B cell (primary cell): ENCODE results near the gene BTK. TPM values are rescaled to one million over a fixed set of nuclear protein-coding genes. Genes with fewer than 3 reads are reported as not detected.

ENCODE experiments used
- ATAC-seq: fragments of 200-7000 bp; cut with Tn5 transposase; one replicate; pipeline ENCODE4 v1.10.0; 2021; ENCODE audit warnings: low read depth, mild to moderate bottlenecking, moderate number of reproducible peaks, moderate library complexity
- CTCF ChIA-PET: fragments of 350-600 bp; sonication (Branson Sonifier 250); formaldehyde crosslinking; loops from one replicate; lab custom pipeline; 2021; ENCODE audit warnings: antibody characterized with exemption, inconsistent platforms; lab: Charles Lee
- POLR2A ChIA-PET: fragments of 350-600 bp; sonication (Branson Sonifier 250); formaldehyde crosslinking; loops from one replicate; lab custom pipeline; 2021; ENCODE audit warnings: antibody characterized with exemption; lab: Charles Lee
- DNase-seq: peaks from one replicate; pipeline ENCODE4 v3.0.0; 2013
- H2AFZ ChIP-seq: 2 replicates; pipeline ENCODE4 v1.6.1; 2012; ENCODE audit warnings: mild to moderate bottlenecking, low read depth, low read length; ENCODE audit not compliant: insufficient read depth, poor library complexity, severe bottlenecking
- H3K27ac ChIP-seq, 2 donors: 1 replicate in 1 of 2; 2 replicates in 1 of 2; pipeline ENCODE4 v1.5.1; 2012 to 2013; ENCODE audit warnings: low read length in 2 of 2, mild to moderate bottlenecking in 2 of 2, moderate library complexity in 1 of 2
- H3K27me3 ChIP-seq, 4 experiments: fragments of 200-600 bp in 1 of 4; sonication (generic) in 1 of 4; replicated peaks in 1 of 4; 1 replicate in 2 of 4; 2 replicates in 2 of 4; pipeline versions ENCODE4 v1.6.1 to v1.7.0; 2013 to 2016; ENCODE audit warnings: low read length in 3 of 4, mild to moderate bottlenecking in 2 of 4, mixed read lengths in 1 of 4, moderate library complexity in 1 of 4; ENCODE audit not compliant: insufficient read depth in 4 of 4, control insufficient read depth in 3 of 4; ENCODE audit errors: control extremely low read depth in 1 of 4
- H3K36me3 ChIP-seq, 2 experiments: replicated peaks in 1 of 2; 1 replicate in 1 of 2; 2 replicates in 1 of 2; pipeline versions ENCODE4 v1.6.1 to v1.7.1; 2013; ENCODE audit warnings: low read length in 1 of 2; ENCODE audit not compliant: insufficient read depth in 2 of 2, control insufficient read depth in 1 of 2; ENCODE audit errors: control extremely low read depth in 1 of 2, extremely low read depth in 1 of 2
- H3K4me1 ChIP-seq, 2 donors: fragments of 200-600 bp in 1 of 2; sonication (generic) in 1 of 2; 1 replicate in 1 of 2; 2 replicates in 1 of 2; pipeline versions ENCODE4 v1.5.1 to v1.6.1; 2013 to 2017; ENCODE audit warnings: low read length in 2 of 2; ENCODE audit not compliant: control insufficient read depth in 2 of 2, insufficient read depth in 2 of 2
- H3K4me2 ChIP-seq: replicated peaks from 2 replicates; pipeline ENCODE3; 2012; ENCODE audit warnings: mild to moderate bottlenecking, low read depth, low read length; ENCODE audit not compliant: poor library complexity, severe bottlenecking
- H3K4me3 ChIP-seq, 5 experiments: fragments of 200-600 bp in 1 of 5; sonication (generic) in 1 of 5; 1 replicate in 3 of 5; 2 replicates in 2 of 5; pipeline versions ENCODE4 v1.5.1 to v1.7.0; 2011 to 2016; ENCODE audit warnings: low read length in 4 of 5, mild to moderate bottlenecking in 4 of 5, low read depth in 2 of 5, control low read depth in 1 of 5, moderate library complexity in 1 of 5; ENCODE audit not compliant: insufficient read depth in 1 of 5; ENCODE audit errors: control extremely low read depth in 1 of 5, extremely low read depth in 1 of 5
- H3K79me2 ChIP-seq: fragments of 200-600 bp; sonication (generic); one replicate; pipeline ENCODE4 v1.6.0; 2016; ENCODE audit warnings: low read length; ENCODE audit not compliant: control insufficient read depth, insufficient read depth
- H3K9ac ChIP-seq: fragments of 200-600 bp; sonication (generic); 2 replicates; pipeline ENCODE4 v1.6.1; 2017; ENCODE audit warnings: mild to moderate bottlenecking, low read length, moderate library complexity
- H3K9me3 ChIP-seq, 3 donors: one replicate each; pipeline versions ENCODE4 v1.6.1 to v1.7.1; 2013; ENCODE audit warnings: low read length in 2 of 3; ENCODE audit not compliant: control insufficient read depth in 2 of 3, insufficient read depth in 1 of 3; ENCODE audit errors: control extremely low read depth in 1 of 3
- H4K20me1 ChIP-seq: 2 replicates; pipeline ENCODE4 v1.6.0; 2012; ENCODE audit warnings: mild to moderate bottlenecking, low read length; ENCODE audit not compliant: insufficient read depth, control insufficient read depth, poor library complexity, severe bottlenecking
- H3K27ac Mint-ChIP-seq: one replicate; pipeline ENCODE4 v1.8.0; 2021; ENCODE audit warnings: mixed read lengths
- H3K27me3 Mint-ChIP-seq: one replicate; pipeline ENCODE4 v1.8.0; 2021; ENCODE audit warnings: mixed read lengths
- H3K4me1 Mint-ChIP-seq: one replicate; pipeline ENCODE4 v1.8.0; 2021; ENCODE audit warnings: mixed read lengths
- H3K4me3 Mint-ChIP-seq: one replicate; pipeline ENCODE4 v1.8.0; 2021; ENCODE audit warnings: mixed read lengths
- H3K9me3 Mint-ChIP-seq: one replicate; pipeline ENCODE4 v1.8.0; 2022; ENCODE audit warnings: mixed read lengths; ENCODE audit not compliant: insufficient read depth
- CTCF ChIP-seq: fragments of 200-600 bp; IDR thresholded peaks from one replicate; pipeline ENCODE4 v1.8.0; 2022; ENCODE audit warnings: antibody characterized with exemption, mild to moderate bottlenecking
- EZH2 ChIP-seq: IDR thresholded peaks from 2 replicates; pipeline ENCODE4 v1.6.1; 2012; ENCODE audit warnings: borderline replicate concordance, low read depth, mild to moderate bottlenecking, moderate library complexity, low read length; ENCODE audit not compliant: insufficient read depth, poor library complexity, severe bottlenecking
- WGBS: methylation state at CpG from one replicate; pipeline ENCODE4 v1.1.5; 2013; ENCODE audit warnings: missing lambda C conversion rate; ENCODE audit not compliant: insufficient coverage; 5-methylcytosine and 5-hydroxymethylcytosine counted together
- intact Hi-C: fragments of 100-400 bp; cut with micrococcal nuclease; formaldehyde crosslinking; loops from one replicate; pipeline ENCODE4 v1.10.0; 2022
- polyA plus RNA-seq: library from polyadenylated mRNA; depleted of rRNA; stranded (reverse); fragments of >200 nt; gene quantifications from 2 replicates; pipeline ENCODE4 v1.2.3, GENCODE V29; 2012
- total RNA-seq, 2 donors: library from RNA; stranded (reverse); fragments of 120-200 nt in 1 of 2; gene quantifications; 1 replicate in 1 of 2; 2 replicates in 1 of 2; pipeline versions ENCODE4 v1.2.3 to v1.2.4, GENCODE V29; 2013 to 2022

The BTK gene
- total and polyA plus RNA-seq, 2 donors (not counting 1 experiment from before 2014, with no cell fraction given): 166 to 235 TPM

GRCh38 chrX:101427954-101428353 lies 42.0 kb upstream of the BTK start:
- Mint-ChIP-seq H3K4me3 (no peak overlapping the region), H3K27me3 (no peaks in the 10 kb centered on the region), H3K27ac (no peak overlapping the region), H3K9me3 (no peaks in the 10 kb centered on the region), H3K4me1 (no peaks in the 10 kb centered on the region)
- ATAC-seq (no peak), DNase-seq (no peak)
- Histone ChIP-seq H3K27ac (no peak overlapping the region), H3K9ac (no peak overlapping the region), H3K79me2 (no peaks in the 10 kb centered on the region), H3K4me3 (no peak overlapping the region), H3K36me3 (peaks cover 0 to 3% of the 10 kb centered on the region in 2 experiments), H3K27me3 (no peaks in the 10 kb centered on the region), H3K4me1 (no peaks in the 10 kb centered on the region), H4K20me1 (no peaks in the 10 kb centered on the region), H3K9me3 (peaks cover 0 to 4% (median 0%) of the 10 kb centered on the region in 3 donors), H2AFZ (no peak overlapping the region), H3K4me2 (no peak overlapping the region)
- ChIA-PET CTCF (interaction anchor here (0.9 kb wide), 1 partner anchor 8 kb away, joined by 3 read pairs; no protein-coding TSS in a partner anchor), POLR2A (no interaction called here)
- intact Hi-C loops: no loop called here
- TF ChIP-seq EZH2 (no peak), CTCF (no peak)
- no CpG with 5 or more reads among the region's 2 CpGs for WGBS

GRCh38 chrX:101419489-101419888 lies 33.5 kb upstream of the BTK start:
- Histone ChIP-seq H3K4me1 (peaks cover 17 to 23% of the 10 kb centered on the region in 2 donors), H3K27me3 (no peaks in the 10 kb centered on the region), H3K4me3 (no peak overlapping the region), H3K27ac (no peak overlapping the region), H3K9ac (no peak overlapping the region), H4K20me1 (no peaks in the 10 kb centered on the region), H2AFZ (no peak overlapping the region), H3K4me2 (no peak overlapping the region), H3K79me2 (peaks cover 4% of the 10 kb centered on the region), H3K9me3 (no peaks in the 10 kb centered on the region), H3K36me3 (no peaks in the 10 kb centered on the region)
- Mint-ChIP-seq H3K27me3 (no peaks in the 10 kb centered on the region), H3K4me3 (peak overlapping the region; percentile 56), H3K9me3 (no peaks in the 10 kb centered on the region), H3K4me1 (peaks cover 32% of the 10 kb centered on the region), H3K27ac (peak overlapping the region; percentile 65)
- intact Hi-C loops: loop anchor here (5.0 to 10.0 kb wide), 3 partner anchors 132 to 665 kb away; no protein-coding TSS in a partner anchor
- no peak for TF ChIP-seq EZH2
- no peak for TF ChIP-seq CTCF
- no peak for DNase-seq
- no peak for ATAC-seq
- WGBS: 100% methylated on average over 1 of the region's 2 CpGs
- ChIA-PET CTCF (interaction anchor here (1.1 kb wide), 1 partner anchor 9 kb away, joined by 3 read pairs; no protein-coding TSS in a partner anchor), POLR2A (interaction anchor here (0.7 kb wide), 1 partner anchor 70 kb away, joined by 4 read pairs; no protein-coding TSS in a partner anchor)
